ENCODE results near the gene HYCC1. TPM values are rescaled to one million over a fixed set of nuclear protein-coding genes. Genes with fewer than 3 reads are reported as not detected.
A peak's percentile ranks its signal among the peaks of the same experiment; 100 is the strongest.
"Not testable (repeated sequence)": the region's sequence is repeated elsewhere in the genome, so short reads cannot be mapped to it uniquely, and the experiment has no call there.

HYCC1 gene
- total RNA-seq, 6 experiments from 2014 or later: 8.1 to 15.4 (median 13.9) TPM

DNA sequence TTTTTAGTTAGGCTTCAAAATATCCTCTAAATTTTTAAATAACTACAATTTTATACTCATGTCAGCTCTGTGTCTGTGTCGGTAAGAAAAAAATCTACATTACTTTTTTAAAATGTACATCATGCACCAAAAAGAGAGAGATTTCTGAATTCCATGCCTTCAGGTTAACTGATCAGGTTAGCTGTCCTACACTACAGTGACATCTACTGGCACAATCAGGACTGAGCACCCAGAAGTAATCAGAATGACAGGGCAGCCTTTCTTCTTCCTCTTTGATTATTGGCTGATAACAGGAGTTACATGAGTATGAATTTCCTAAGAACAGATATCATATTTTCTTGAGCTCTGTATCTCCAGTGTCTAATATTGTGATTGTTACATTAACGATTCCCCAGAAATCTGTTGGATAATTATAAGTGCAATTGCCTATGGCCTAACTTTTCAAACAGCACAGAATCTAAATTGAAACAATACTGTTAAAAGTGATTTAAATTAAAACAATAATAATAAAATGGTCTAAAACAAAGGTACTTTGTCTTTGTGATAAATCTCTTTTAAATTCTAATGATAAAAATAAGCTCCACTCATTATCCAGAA, 41.8 kb upstream of the HYCC1 start:
- peak; percentile 86 to 94 (median 93) for TF ChIP-seq CTCF (IDR thresholded peaks at IDR 0.05)
- no peak for TF ChIP-seq POLR2A (IDR thresholded peaks at IDR 0.05)
- Histone ChIP-seq H3K4me3 (no peak overlapping the region), H3K27ac (no peak overlapping the region), H3K9me3 (no peaks in the 10 kb centered on the region), H3K4me1 (no peaks in the 10 kb centered on the region), H3K36me3 (no peaks in the 10 kb centered on the region), H3K27me3 (no peaks in the 10 kb centered on the region)
- DNase-seq: peak in 1 of 3 donors; percentile 57
- WGBS (ENCODE audit: insufficient coverage, low coverage, low lambda C conversion rate, missing lambda C conversion rate): 0% methylated on average over 2 of the region's 2 CpGs
- intact Hi-C loops (cut with DNase I): loop anchor here in 1 of 2 donors (10.0 kb wide), 1 partner anchor 501 kb away; no protein-coding TSS in a partner anchor
- peak; percentile 93 to 98 (median 96) for ATAC-seq

DNA sequence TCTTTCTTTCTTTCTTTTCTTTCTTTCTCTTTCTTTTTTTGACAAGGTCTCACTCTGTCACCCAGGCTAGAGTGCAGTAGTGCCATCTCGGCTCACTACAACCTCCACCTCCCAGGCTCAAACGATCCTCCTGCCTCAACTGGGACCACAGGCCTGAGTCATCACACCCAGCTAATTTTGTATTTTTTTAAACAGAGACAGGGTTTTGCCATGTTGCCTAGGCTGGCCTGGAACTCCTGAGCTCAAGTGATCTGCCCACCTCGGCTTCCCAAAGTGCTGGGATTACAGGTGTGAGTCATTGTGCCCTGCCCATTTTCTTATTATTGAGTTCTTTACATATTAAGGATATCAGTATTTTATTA, 37.2 kb upstream of the HYCC1 start:
- not testable (repeated sequence) for H3K4me1 ChIP-seq, H3K27ac ChIP-seq, ATAC-seq, H3K27me3 ChIP-seq, H3K4me3 ChIP-seq, DNase-seq, H3K36me3 ChIP-seq, H3K9me3 ChIP-seq
- 89% methylated on average over 2 of the region's 3 CpGs for WGBS (ENCODE audit: insufficient coverage, low coverage, low lambda C conversion rate, missing lambda C conversion rate)
- intact Hi-C loops (cut with DNase I): loop anchor here in 1 of 2 donors (10.0 kb wide), 1 partner anchor 496 kb away; no protein-coding TSS in a partner anchor

DNA sequence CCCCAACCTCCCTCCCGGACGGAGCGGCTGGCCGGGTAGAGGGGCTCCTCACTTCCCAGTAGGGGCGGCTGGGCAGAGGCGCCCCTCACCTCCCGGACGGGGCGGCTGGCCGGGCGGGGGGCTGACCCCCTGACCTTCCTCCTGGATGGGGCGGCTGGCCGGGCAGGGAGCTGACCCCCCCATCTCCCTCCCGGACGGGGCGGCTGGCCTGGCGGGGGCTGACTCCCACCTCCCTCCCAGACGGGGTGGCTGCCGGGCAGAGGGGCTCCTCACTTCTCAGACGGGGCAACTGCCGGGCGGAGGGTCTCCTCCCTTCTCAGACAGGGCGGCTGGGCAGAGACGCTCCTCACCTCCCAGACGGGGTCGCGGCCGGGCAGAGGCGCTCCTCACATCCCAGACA, 32.4 kb upstream of the HYCC1 start:
- H3K9me3 ChIP-seq; H3K4me3 ChIP-seq; H3K27ac ChIP-seq; DNase-seq; H3K36me3 ChIP-seq; ATAC-seq; intact Hi-C loops (cut with DNase I); H3K27me3 ChIP-seq; H3K4me1 ChIP-seq: not testable (repeated sequence)
- no CpG with 5 or more reads among the region's 29 CpGs for WGBS (ENCODE audit: insufficient coverage, low coverage, low lambda C conversion rate, missing lambda C conversion rate)

GRCh38 chr7:23045086-23045485, 31.2 kb upstream of the HYCC1 start:
- H3K4me1 ChIP-seq; ATAC-seq; H3K4me3 ChIP-seq; H3K36me3 ChIP-seq; H3K27me3 ChIP-seq; H3K27ac ChIP-seq; DNase-seq; intact Hi-C loops (cut with DNase I); H3K9me3 ChIP-seq: not testable (repeated sequence)
- 94% methylated on average over 2 of the region's 6 CpGs for WGBS (ENCODE audit: insufficient coverage, low coverage, low lambda C conversion rate, missing lambda C conversion rate)

DNA sequence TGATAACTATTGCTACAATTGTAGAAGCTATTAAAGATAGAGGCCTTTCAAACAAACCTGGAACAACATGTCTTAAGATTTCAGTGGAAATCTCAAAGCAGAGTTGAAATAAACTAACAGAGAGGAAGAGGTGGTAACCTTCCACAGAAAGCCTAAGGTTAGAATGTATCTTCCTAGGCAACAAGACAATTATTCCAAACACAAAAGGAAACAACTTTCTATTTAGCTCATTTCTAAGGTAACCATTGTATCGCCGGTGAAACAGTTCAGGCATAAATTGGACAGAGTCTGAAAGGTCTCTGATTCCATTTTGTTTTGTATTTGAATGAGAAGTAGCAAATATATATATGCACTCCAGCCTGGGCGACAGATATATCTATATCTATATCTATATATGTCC, 30.7 kb upstream of the HYCC1 start:
- Histone ChIP-seq H3K4me1 (no peaks in the 10 kb centered on the region), H3K4me3 (no peak overlapping the region), H3K27me3 (no peaks in the 10 kb centered on the region), H3K36me3 (no peaks in the 10 kb centered on the region), H3K27ac (no peak overlapping the region), H3K9me3 (no peaks in the 10 kb centered on the region)
- ATAC-seq (no peak), DNase-seq (no peak)
- intact Hi-C loops (cut with DNase I): no loop called here
- WGBS (ENCODE audit: insufficient coverage, low coverage, low lambda C conversion rate, missing lambda C conversion rate): 77% methylated on average over 3 of the region's 3 CpGs
- TF ChIP-seq POLR2A (IDR thresholded peaks at IDR 0.05) (no peak), CTCF (IDR thresholded peaks at IDR 0.05) (no peak)

GRCh38 chr7:23043441-23043840, 29.5 kb upstream of the HYCC1 start:
- no peak for ATAC-seq
- Histone ChIP-seq H3K36me3 (no peaks in the 10 kb centered on the region), H3K9me3 (no peaks in the 10 kb centered on the region), H3K4me3 (no peak overlapping the region), H3K27me3 (no peaks in the 10 kb centered on the region), H3K4me1 (no peaks in the 10 kb centered on the region), H3K27ac (no peak overlapping the region)
- intact Hi-C loops (cut with DNase I): no loop called here
- TF ChIP-seq POLR2A (IDR thresholded peaks at IDR 0.05): no peak
- TF ChIP-seq CTCF (IDR thresholded peaks at IDR 0.05): no peak
- WGBS (ENCODE audit: insufficient coverage, low coverage, low lambda C conversion rate, missing lambda C conversion rate): 95% methylated on average over 2 of the region's 2 CpGs
- no peak for DNase-seq

DNA sequence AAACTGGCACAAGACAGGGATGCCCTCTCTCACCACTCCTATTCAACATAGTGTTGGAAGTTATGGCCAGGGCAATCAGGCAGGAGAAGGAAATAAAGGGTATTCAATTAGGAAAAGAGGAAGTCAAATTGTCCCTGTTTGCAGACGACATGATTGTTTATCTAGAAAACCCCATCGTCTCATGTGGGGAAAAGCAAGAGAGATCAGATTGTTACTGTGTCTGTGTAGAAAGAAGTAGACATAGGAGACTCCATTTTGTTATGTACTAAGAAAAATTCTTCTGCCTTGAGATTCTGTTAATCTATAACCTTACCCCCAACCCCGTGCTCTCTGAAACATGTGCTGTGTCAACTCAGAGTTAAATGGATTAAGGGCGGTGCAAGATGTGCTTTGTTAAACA, 25.7 kb upstream of the HYCC1 start:
- ATAC-seq, H3K4me3 ChIP-seq: not testable (repeated sequence)
- WGBS (ENCODE audit: insufficient coverage, low coverage, low lambda C conversion rate, missing lambda C conversion rate): 53% methylated on average over 2 of the region's 4 CpGs

DNA sequence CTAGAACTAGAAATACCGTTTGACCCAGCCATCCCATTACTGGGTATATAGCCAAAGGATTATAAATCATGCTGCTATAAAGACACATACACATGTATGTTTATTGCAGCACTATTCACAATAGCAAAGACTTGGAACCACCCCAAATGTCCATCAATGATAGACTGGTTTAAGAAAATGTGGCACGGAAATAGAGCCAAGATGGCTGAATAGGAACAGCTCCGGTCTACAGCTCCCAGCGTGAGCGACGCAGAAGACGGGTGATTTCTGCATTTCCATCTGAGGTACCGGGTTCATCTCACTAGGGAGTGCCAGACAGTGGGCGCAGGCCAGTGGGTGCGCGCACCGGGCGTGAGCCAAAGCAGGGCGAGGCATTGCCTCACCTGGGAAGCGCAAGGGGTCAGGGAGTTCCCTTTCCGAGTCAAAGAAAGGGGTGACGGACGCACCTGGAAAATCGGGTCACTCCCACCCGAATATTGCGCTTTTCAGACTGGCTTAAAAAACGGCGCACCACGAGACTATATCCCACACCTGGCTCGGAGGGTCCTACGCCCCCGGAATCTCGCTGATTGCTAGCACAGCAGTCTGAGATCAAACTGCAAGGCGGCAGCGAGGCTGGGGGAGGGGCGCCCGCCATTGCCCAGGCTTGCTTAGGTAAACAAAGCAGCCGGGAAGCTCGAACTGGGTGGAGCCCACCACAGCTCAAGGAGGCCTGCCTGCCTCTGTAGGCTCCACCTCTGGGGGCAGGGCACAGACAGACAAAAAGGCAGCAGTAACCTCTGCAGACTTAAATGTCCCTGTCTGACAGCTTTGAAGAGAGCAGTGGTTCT, 21.8 kb upstream of the HYCC1 start:
- H3K27me3 ChIP-seq; H3K4me1 ChIP-seq; DNase-seq; intact Hi-C loops (cut with DNase I); H3K27ac ChIP-seq; ATAC-seq; H3K4me3 ChIP-seq; H3K9me3 ChIP-seq; H3K36me3 ChIP-seq: not testable (repeated sequence)
- 69% methylated on average over 6 of the region's 34 CpGs for WGBS (ENCODE audit: insufficient coverage, low coverage, low lambda C conversion rate, missing lambda C conversion rate)

More for the DNA sequence above, 25.7 kb upstream of the HYCC1 start:
- intact Hi-C loops (cut with DNase I); H3K4me1 ChIP-seq; H3K27me3 ChIP-seq; H3K36me3 ChIP-seq; DNase-seq; H3K9me3 ChIP-seq; H3K27ac ChIP-seq: not testable (repeated sequence)
